Ovary (tissue), 9 donors: Measurements from ENCODE around the gene NCEH1. TPM values are rescaled to one million over a fixed set of nuclear protein-coding genes. Genes with fewer than 3 reads are reported as not detected.

Experiments used
- DNase-seq, 5 donors: peaks; one replicate each; pipeline ENCODE4 v3.0.0-alpha.2; 2019 to 2020
- H3K27ac ChIP-seq, 2 donors: fragments of 200-600 bp; one replicate each; pipeline versions ENCODE4 v1.5.1 to v1.8.0; 2019 to 2022
- H3K27me3 ChIP-seq: fragments of 200-600 bp; one replicate; pipeline ENCODE4 v1.8.0; 2022
- H3K36me3 ChIP-seq: fragments of 200-600 bp; sonication (generic); one replicate; pipeline ENCODE4 v1.5.1; 2019
- H3K4me1 ChIP-seq: one replicate; pipeline ENCODE4 v1.8.1; 2013; ENCODE audit warnings: mild to moderate bottlenecking, moderate library complexity; ENCODE audit not compliant: insufficient read depth
- H3K4me3 ChIP-seq: fragments of 200-600 bp; sonication (generic); one replicate; pipeline ENCODE4 v1.5.1; 2017
- H3K9me3 ChIP-seq, 2 donors: fragments of 200-600 bp in 1 of 2; sonication (generic) in 1 of 2; one replicate each; pipeline versions ENCODE4 v1.5.1 to v1.8.1; 2013 to 2019; ENCODE audit warnings: mild to moderate bottlenecking in 1 of 2, moderate library complexity in 1 of 2
- CTCF ChIP-seq, 3 donors: fragments of 450-650 bp in 2 of 3; fragments of 200-600 bp in 1 of 3; IDR thresholded peaks; one replicate each; pipeline versions ENCODE4 v1.5.1 to v1.8.0; 2016 to 2022; ENCODE audit warnings: antibody characterized with exemption in 3 of 3, mild to moderate bottlenecking in 1 of 3
- EP300 ChIP-seq: sonication (generic); formaldehyde crosslinking; IDR thresholded peaks from one replicate; pipeline ENCODE4 v1.6.1; 2017; ENCODE audit warnings: antibody characterized with exemption
- POLR2A ChIP-seq: fragments of 450-650 bp; IDR thresholded peaks from one replicate; pipeline ENCODE4 v1.6.1; 2017; ENCODE audit warnings: antibody characterized with exemption, mild to moderate bottlenecking, moderate library complexity
- WGBS, 3 donors: extraction: QIAGEN DNeasy Blood & Tissue Kit in 1 of 3; methylation state at CpG; one replicate each; pipeline versions ENCODE4 v1.1.5 to v1.1.7; 2013 to 2017; 5-methylcytosine and 5-hydroxymethylcytosine counted together
- intact Hi-C, 4 donors: fragments of 100-400 bp; cut with DNase I; formaldehyde crosslinking; loops; one replicate each; pipeline versions ENCODE4 v1.11.0 to v1.15.1; 2022 to 2023
- polyA plus RNA-seq, 2 donors: library from polyadenylated mRNA; stranded (reverse); fragments of 200-250 nt in 1 of 2; fragments of 350-450 nt in 1 of 2; fragmentation: Illumina TruSeq in 1 of 2; extraction: RNeasy Lipid Tissue Mini Kit (QIAGEN cat#74804) in 1 of 2; gene quantifications; one replicate each; pipeline ENCODE4 v1.2.3, GENCODE V29; 2013 to 2014
- total RNA-seq, 7 donors: library from RNA; depleted of rRNA in 2 of 7; stranded (reverse); fragments of >200 nt in 2 of 7; fragmentation: NEBNext Ultra II Directional in 3 of 7; extraction: Animal tissue kit (Norgen Biotek cat#: 25700) in 3 of 7; gene quantifications; one replicate each; pipeline versions ENCODE4 v1.1.0 to v1.2.4, GENCODE V29; 2016 to 2023
- donor health status: DM: no; HTN: no; CAD: no; lungs with moderate emphysema.
- donor health status: DM: no; HTN: no; CAD: no.
- donor health status: Bipolar disorder and iron deficiency.
- donor health status: DM: yes; HTN: yes; CAD: no.
- donor health status: DM: no; HTN: no; CAD: no.
- donor health status: DM: yes; HTN: yes; CAD: no.

The NCEH1 gene
- total and polyA plus RNA-seq, 9 donors, result 1.4 to 15.8 (median 4.5) TPM

- WGBS, 3 donors, result 93 to 95% (median 95%) methylated on average over 6 of the region's 6 CpGs
- no peaks in the 10 kb centered on the region for H3K36me3 ChIP-seq
- no peak for DNase-seq
- H3K27me3 ChIP-seq, result no peaks in the 10 kb centered on the region
- no peak for TF ChIP-seq EP300
- no peak for TF ChIP-seq CTCF (IDR thresholded peaks at IDR 0.05)
- no peak for TF ChIP-seq POLR2A
- peaks cover 2% of the 10 kb centered on the region for H3K4me1 ChIP-seq
- intact Hi-C loops, result no loop called here
- no peaks in the 10 kb centered on the region for H3K9me3 ChIP-seq
- no peak overlapping the region for H3K27ac ChIP-seq
- no peak overlapping the region for H3K4me3 ChIP-seq
Measured at GRCh38 chr3:172609750-172610149, 101.1 kb downstream of the NCEH1 start.

- Histone ChIP-seq H3K4me1 (peaks cover 2% of the 10 kb centered on the region), H3K9me3 (no peaks in the 10 kb centered on the region), H3K27ac (no peak overlapping the region), H3K27me3 (no peaks in the 10 kb centered on the region), H3K4me3 (no peak overlapping the region), H3K36me3 (no peaks in the 10 kb centered on the region)
- no peak for DNase-seq
- intact Hi-C loops, result no loop called here
- TF ChIP-seq CTCF (IDR thresholded peaks at IDR 0.05) (no peak), EP300 (no peak), POLR2A (no peak)
- 39 to 46% (median 44%) methylated on average over 2 of the region's 2 CpGs for WGBS, 3 donors
Measured at GRCh38 chr3:172608575-172608974, 102.3 kb downstream of the NCEH1 start.

GRCh38 chr3:172607305-172608121 lies 103.4 kb downstream of the NCEH1 start:
- H3K36me3 ChIP-seq, result no peaks in the 10 kb centered on the region
- intact Hi-C loops, result no loop called here
- H3K9me3 ChIP-seq, result no peaks in the 10 kb centered on the region
- DNase-seq, result no peak
- TF ChIP-seq EP300 (no peak), CTCF (IDR thresholded peaks at IDR 0.05) (no peak), POLR2A (no peak)
- H3K4me3 ChIP-seq, result no peak overlapping the region
- no peaks in the 10 kb centered on the region for H3K27me3 ChIP-seq
- H3K4me1 ChIP-seq, result no peaks in the 10 kb centered on the region
- H3K27ac ChIP-seq, result no peak overlapping the region
- WGBS, 3 donors, result 69 to 85% (median 84%) methylated on average over 2 of the region's 2 CpGs

- H3K27ac ChIP-seq, result no peak overlapping the region
- H3K36me3 ChIP-seq, result no peaks in the 10 kb centered on the region
- intact Hi-C loops, result no loop called here
- 65 to 80% (median 70%) methylated on average over 5 of the region's 5 CpGs for WGBS, 3 donors
- TF ChIP-seq EP300, result no peak
- no peak for TF ChIP-seq POLR2A
- TF ChIP-seq CTCF (IDR thresholded peaks at IDR 0.05), result no peak
- no peaks in the 10 kb centered on the region for H3K9me3 ChIP-seq
- H3K4me1 ChIP-seq, result no peaks in the 10 kb centered on the region
- no peak overlapping the region for H3K4me3 ChIP-seq
- DNase-seq, result no peak
- H3K27me3 ChIP-seq, result no peaks in the 10 kb centered on the region
Measured at GRCh38 chr3:172606021-172606420, 104.8 kb downstream of the NCEH1 start.
